Measurements from ENCODE around the gene C10orf71.

C10orf71 gene

DNA sequence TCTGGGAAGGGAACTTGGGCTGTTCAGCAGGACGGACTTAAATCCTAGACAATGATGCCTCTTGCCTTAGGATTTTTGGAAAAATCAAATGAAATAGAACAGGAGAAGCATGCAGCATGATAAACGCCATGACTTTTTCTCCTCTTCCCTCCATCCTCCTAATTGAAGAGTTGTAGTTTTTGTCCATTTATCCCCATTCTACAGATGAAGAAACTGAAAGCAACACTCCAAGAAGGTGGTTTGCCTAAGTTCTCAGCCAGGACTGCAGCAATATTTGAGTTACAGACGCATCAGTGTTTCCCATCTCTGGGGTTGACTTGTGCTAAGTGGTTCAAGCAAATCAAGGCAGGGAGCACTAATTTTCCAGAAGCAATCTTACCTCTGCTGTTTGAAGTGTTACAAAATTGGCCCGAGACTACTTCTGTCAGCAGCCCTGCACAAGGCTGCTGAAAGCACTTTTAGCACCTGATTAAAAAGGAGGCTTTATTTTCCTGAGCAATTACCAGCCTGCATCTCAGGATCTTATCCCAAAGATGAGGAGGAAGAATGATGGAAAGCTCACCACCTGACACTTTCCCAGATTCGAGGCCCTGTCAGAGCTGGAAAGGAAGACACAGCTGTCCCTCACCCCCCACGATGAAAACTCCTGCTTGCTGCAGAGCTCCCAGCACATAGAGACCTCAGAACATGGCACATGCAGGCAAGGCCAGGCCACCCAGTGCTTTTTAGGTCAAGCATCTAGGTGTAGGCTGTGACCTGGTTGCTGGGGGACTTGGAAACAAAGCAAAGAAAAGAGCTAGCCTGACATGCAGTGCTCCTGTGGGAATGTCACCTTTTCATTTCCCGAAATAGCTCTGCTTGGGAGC, 19.7 kb upstream of the C10orf71 start:
- intact Hi-C loops (cut with DNase I; ENCODE audit: low total_unique reads) = no loop called here

GRCh38 chr10:49280001-49280408, 19.0 kb upstream of the C10orf71 start:
- no peaks in the 10 kb centered on the region for H3K4me1 ChIP-seq
- intact Hi-C loops (cut with DNase I; ENCODE audit: low total_unique reads) = no loop called here
- no peak for DNase-seq
- no peaks in the 10 kb centered on the region for H3K9me3 ChIP-seq
- TF ChIP-seq, protein P1, sequence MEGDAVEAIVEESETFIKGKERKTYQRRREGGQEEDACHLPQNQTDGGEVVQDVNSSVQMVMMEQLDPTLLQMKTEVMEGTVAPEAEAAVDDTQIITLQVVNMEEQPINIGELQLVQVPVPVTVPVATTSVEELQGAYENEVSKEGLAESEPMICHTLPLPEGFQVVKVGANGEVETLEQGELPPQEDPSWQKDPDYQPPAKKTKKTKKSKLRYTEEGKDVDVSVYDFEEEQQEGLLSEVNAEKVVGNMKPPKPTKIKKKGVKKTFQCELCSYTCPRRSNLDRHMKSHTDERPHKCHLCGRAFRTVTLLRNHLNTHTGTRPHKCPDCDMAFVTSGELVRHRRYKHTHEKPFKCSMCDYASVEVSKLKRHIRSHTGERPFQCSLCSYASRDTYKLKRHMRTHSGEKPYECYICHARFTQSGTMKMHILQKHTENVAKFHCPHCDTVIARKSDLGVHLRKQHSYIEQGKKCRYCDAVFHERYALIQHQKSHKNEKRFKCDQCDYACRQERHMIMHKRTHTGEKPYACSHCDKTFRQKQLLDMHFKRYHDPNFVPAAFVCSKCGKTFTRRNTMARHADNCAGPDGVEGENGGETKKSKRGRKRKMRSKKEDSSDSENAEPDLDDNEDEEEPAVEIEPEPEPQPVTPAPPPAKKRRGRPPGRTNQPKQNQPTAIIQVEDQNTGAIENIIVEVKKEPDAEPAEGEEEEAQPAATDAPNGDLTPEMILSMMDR (IDR thresholded peaks at IDR 0.05) = no peak
- H3K27me3 ChIP-seq = peaks cover 0 to 4% of the 10 kb centered on the region in 2 donors
- no peak overlapping the region for H3K4me3 ChIP-seq
- no peak overlapping the region for H3K27ac ChIP-seq
- H3K36me3 ChIP-seq = no peaks in the 10 kb centered on the region

More for the DNA sequence above, 19.7 kb upstream of the C10orf71 start:
- no peak for DNase-seq
- Histone ChIP-seq H3K27ac (no peak overlapping the region), H3K4me3 (no peak overlapping the region), H3K27me3 (peaks cover 0 to 4% of the 10 kb centered on the region in 2 donors), H3K9me3 (no peaks in the 10 kb centered on the region), H3K4me1 (no peaks in the 10 kb centered on the region), H3K36me3 (no peaks in the 10 kb centered on the region)
- TF ChIP-seq, protein P1 (IDR thresholded peaks at IDR 0.05) = no peak

- Histone ChIP-seq H3K9me3 (no peaks in the 10 kb centered on the region), H3K27me3 (peaks cover 0 to 4% of the 10 kb centered on the region in 2 donors), H3K27ac (no peak overlapping the region), H3K36me3 (no peaks in the 10 kb centered on the region), H3K4me1 (no peaks in the 10 kb centered on the region), H3K4me3 (no peak overlapping the region)
- intact Hi-C loops (cut with DNase I; ENCODE audit: low total_unique reads) = no loop called here
- TF ChIP-seq, protein P1 (IDR thresholded peaks at IDR 0.05) = no peak
- DNase-seq = no peak
Observed at GRCh38 chr10:49281461-49281860, 17.5 kb upstream of the C10orf71 start.

DNA sequence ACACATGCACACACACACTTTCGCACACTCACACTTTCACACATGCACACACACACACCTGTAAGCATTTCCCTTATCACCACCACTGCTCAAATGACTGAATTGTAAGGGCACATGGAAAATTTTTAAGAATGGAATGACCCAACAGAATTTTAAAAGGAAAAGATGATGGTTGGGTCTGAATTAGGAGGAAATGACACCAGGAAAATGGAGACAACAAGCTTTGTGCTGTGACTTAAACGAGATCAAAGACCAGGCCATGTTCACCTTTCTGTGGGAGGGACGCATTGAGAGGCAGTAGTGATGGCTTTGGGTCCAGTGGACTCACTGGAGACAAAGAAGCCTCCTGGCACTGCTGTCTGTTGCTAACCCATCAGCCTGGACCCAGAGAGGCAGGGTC, 16.7 kb upstream of the C10orf71 start:
- Histone ChIP-seq H3K36me3 (no peaks in the 10 kb centered on the region), H3K27ac (no peak overlapping the region), H3K4me1 (no peaks in the 10 kb centered on the region), H3K27me3 (peaks cover 0 to 4% of the 10 kb centered on the region in 2 donors), H3K4me3 (no peak overlapping the region), H3K9me3 (no peaks in the 10 kb centered on the region)
- intact Hi-C loops (cut with DNase I; ENCODE audit: low total_unique reads) = no loop called here
- TF ChIP-seq, protein P1 (IDR thresholded peaks at IDR 0.05) = no peak
- no peak for DNase-seq

- no peaks in the 10 kb centered on the region for H3K9me3 ChIP-seq
Observed at GRCh38 chr10:49282879-49283341, 16.1 kb upstream of the C10orf71 start.

More at GRCh38 chr10:49282879-49283341, 16.1 kb upstream of the C10orf71 start:
- Histone ChIP-seq H3K27me3 (peaks cover 0 to 4% of the 10 kb centered on the region in 2 donors), H3K36me3 (no peaks in the 10 kb centered on the region), H3K4me3 (no peak overlapping the region), H3K4me1 (no peaks in the 10 kb centered on the region), H3K27ac (no peak overlapping the region)
- intact Hi-C loops (cut with DNase I; ENCODE audit: low total_unique reads) = no loop called here
- TF ChIP-seq, protein P1 (IDR thresholded peaks at IDR 0.05) = no peak
- DNase-seq = no peak

Measured in tibial artery (tissue), 4 donors.